ENCODE data around the gene FRYL.

The FRYL gene

GRCh38 chr4:48665555-48666186, 114.4 kb downstream of the FRYL start:
- H3K4me3 ChIP-seq (ENCODE audit: control insufficient read depth, low read depth, low read length) = no peak overlapping the region
- TF ChIP-seq CTCF (IDR thresholded peaks at IDR 0.05; ENCODE audit: control insufficient read depth, insufficient read depth, low read depth, low read length, missing control alignments) = no peak
- no peak for DNase-seq (ENCODE audit: low read depth)

GRCh38 chr4:48664938-48665337, 115.1 kb downstream of the FRYL start:
- no peak for TF ChIP-seq CTCF (IDR thresholded peaks at IDR 0.05; ENCODE audit: control insufficient read depth, insufficient read depth, low read depth, low read length, missing control alignments)
- no peak overlapping the region for H3K4me3 ChIP-seq (ENCODE audit: control insufficient read depth, low read depth, low read length)
- no peak for DNase-seq (ENCODE audit: low read depth)

- DNase-seq (ENCODE audit: low read depth) = no peak
- no peak for TF ChIP-seq CTCF (IDR thresholded peaks at IDR 0.05; ENCODE audit: control insufficient read depth, insufficient read depth, low read depth, low read length, missing control alignments)
- H3K4me3 ChIP-seq (ENCODE audit: control insufficient read depth, low read depth, low read length) = no peak overlapping the region
Measured at GRCh38 chr4:48661391-48661790, 118.7 kb downstream of the FRYL start.

GRCh38 chr4:48660347-48660746, 119.7 kb downstream of the FRYL start:
- no peak for TF ChIP-seq CTCF (IDR thresholded peaks at IDR 0.05; ENCODE audit: control insufficient read depth, insufficient read depth, low read depth, low read length, missing control alignments)
- no peak for DNase-seq (ENCODE audit: low read depth)
- H3K4me3 ChIP-seq (ENCODE audit: control insufficient read depth, low read depth, low read length) = no peak overlapping the region

DNA sequence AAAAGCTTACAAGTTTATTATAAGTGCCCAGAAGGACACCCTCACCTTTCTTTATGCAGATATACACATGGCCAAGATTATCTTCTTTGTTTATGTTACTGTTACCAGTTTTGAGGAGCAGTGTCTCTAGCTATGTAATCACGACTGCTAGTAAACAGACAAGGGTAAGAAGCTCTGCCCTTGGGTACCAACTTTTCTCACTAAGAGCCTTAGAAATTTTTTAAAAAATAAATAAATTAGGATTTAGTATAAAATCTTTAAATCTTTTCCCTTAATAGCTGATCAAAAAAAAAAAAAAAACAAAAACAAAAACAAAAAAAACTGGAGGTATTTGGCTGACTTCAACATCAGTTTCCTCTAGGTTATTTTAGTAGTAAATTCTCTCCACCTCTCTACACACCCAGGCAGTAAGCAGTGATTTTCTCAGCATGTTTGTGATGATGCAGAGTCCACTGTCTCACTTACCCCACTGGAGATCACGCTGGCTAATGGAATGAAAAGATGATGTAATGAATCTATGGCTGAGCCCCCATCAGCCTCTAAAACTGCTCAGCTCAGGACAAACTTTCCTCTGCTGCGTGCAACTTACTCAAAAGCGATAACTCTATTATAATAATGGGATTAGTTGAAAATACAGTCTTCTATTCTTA, 125.9 kb downstream of the FRYL start:
- no peak for DNase-seq (ENCODE audit: low read depth)
- no peak for TF ChIP-seq CTCF (IDR thresholded peaks at IDR 0.05; ENCODE audit: control insufficient read depth, insufficient read depth, low read depth, low read length, missing control alignments)
- H3K4me3 ChIP-seq (ENCODE audit: control insufficient read depth, low read depth, low read length) = no peak overlapping the region

DNA sequence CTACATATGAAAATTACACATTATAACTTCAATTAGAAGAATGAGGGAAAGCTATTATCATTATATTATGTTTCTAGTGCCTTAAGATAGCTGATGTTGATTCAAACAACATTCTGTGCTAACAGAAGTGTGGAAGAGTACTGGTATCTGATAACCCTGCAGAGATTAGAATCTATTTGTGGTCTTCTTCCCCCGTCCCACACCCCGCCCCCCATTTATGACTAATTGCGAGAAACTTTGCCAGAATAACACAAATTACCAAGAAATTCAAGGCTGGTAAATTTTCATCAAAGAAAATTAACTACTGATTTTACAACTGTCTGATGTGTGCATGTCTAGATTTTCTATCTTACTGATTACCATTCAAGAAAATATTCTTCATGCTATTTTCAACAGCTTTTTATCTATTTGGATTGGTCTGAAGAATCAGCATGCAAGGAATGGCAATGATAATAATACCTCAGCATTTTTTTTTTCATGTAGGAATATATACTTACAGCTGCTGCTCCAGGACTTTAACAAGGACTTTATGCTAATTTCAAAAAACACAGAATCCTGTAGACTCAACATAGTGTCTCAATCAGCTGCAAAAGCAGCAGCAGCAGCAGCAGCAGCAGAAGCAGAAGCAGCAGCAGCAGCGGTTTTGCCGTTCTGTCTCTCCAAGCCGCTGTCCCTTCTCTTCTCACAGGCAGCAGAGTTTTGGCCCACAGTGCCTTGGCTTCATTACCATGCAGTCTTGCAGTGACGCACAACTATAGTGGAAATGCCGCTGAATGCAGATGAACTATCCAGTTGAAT, 126.7 kb downstream of the FRYL start:
- peak; percentile 4 for DNase-seq (ENCODE audit: low read depth)
- H3K4me3 ChIP-seq (ENCODE audit: control insufficient read depth, low read depth, low read length) = no peak overlapping the region
- TF ChIP-seq CTCF (IDR thresholded peaks at IDR 0.05; ENCODE audit: control insufficient read depth, insufficient read depth, low read depth, low read length, missing control alignments) = no peak

All from AG09309 (cell line).